CD4-positive, alpha-beta T cell treated with Interleukin-21 for 1 hour (primary cell): ENCODE measurements around the gene SCARB1.

ENCODE experiments used
- DNase-seq: peaks from one replicate; pipeline ENCODE4 v3.0.0-alpha.2; 2020

SCARB1 gene

GRCh38 chr12:124861898-124862676, 1.6 kb downstream of the SCARB1 start:
- no peak for DNase-seq

- DNase-seq = no peak
Measured at GRCh38 chr12:124861492-124861891, 2.2 kb downstream of the SCARB1 start.

- no peak for DNase-seq
Measured at GRCh38 chr12:124857921-124858461, 5.7 kb downstream of the SCARB1 start.

GRCh38 chr12:124856842-124857178, 6.9 kb downstream of the SCARB1 start:
- DNase-seq = no peak

- no peak for DNase-seq
Measured at GRCh38 chr12:124856132-124856841, 7.4 kb downstream of the SCARB1 start.

- no peak for DNase-seq
Measured at GRCh38 chr12:124855275-124855957, 8.2 kb downstream of the SCARB1 start.

- DNase-seq = no peak
Measured at GRCh38 chr12:124854637-124855184, 9.0 kb downstream of the SCARB1 start.

- DNase-seq = no peak
Measured at GRCh38 chr12:124853781-124854636, 9.7 kb downstream of the SCARB1 start.

GRCh38 chr12:124852911-124853427, 10.7 kb downstream of the SCARB1 start:
- DNase-seq = no peak

GRCh38 chr12:124852329-124852831, 11.3 kb downstream of the SCARB1 start:
- DNase-seq = peak; percentile 4

GRCh38 chr12:124851342-124851741, 12.3 kb downstream of the SCARB1 start:
- DNase-seq = no peak

GRCh38 chr12:124849382-124849781, 14.3 kb downstream of the SCARB1 start:
- no peak for DNase-seq

GRCh38 chr12:124848621-124849380, 14.9 kb downstream of the SCARB1 start:
- no peak for DNase-seq

GRCh38 chr12:124847113-124848074, 16.3 kb downstream of the SCARB1 start:
- DNase-seq = no peak

- no peak for DNase-seq
Measured at GRCh38 chr12:124844411-124845397, 19.0 kb downstream of the SCARB1 start.

GRCh38 chr12:124842800-124843510, 20.7 kb downstream of the SCARB1 start:
- DNase-seq = no peak

GRCh38 chr12:124842073-124842749, 21.5 kb downstream of the SCARB1 start:
- DNase-seq = no peak
